Heart left ventricle (tissue), 16 donors: ENCODE results near the gene OLFML2A. TPM values are rescaled to one million over a fixed set of nuclear protein-coding genes. Genes with fewer than 3 reads are reported as not detected.

Experiments
- ATAC-seq, 4 donors: fragments of 200-7000 bp; cut with Tn5 transposase; one replicate each; pipeline ENCODE4 v1.9.1; 2020 to 2022; ENCODE audit warnings: moderate library complexity in 4 of 4, mild to moderate bottlenecking in 3 of 4, moderate number of reproducible peaks in 1 of 4
- DNase-seq, 5 donors: peaks; one replicate each; pipeline ENCODE4 v3.0.0-alpha.2; 2020
- H3K27ac ChIP-seq, 12 donors: fragments of 200-600 bp; sonication (generic) in 4 of 12; one replicate each; pipeline versions ENCODE4 v1.5.0 to v1.8.0; 2016 to 2022; ENCODE audit warnings: mild to moderate bottlenecking in 2 of 12
- H3K27me3 ChIP-seq, 9 donors: fragments of 200-600 bp; sonication (generic) in 2 of 9; one replicate each; pipeline versions ENCODE4 v1.5.1 to v1.8.0; 2016 to 2022; ENCODE audit warnings: mild to moderate bottlenecking in 3 of 9
- H3K36me3 ChIP-seq, 9 donors: fragments of 200-600 bp; sonication (generic) in 2 of 9; one replicate each; pipeline versions ENCODE4 v1.5.0 to v1.8.0; 2018 to 2022; ENCODE audit warnings: mild to moderate bottlenecking in 2 of 9
- H3K4me1 ChIP-seq, 12 donors: fragments of 200-600 bp; sonication (generic) in 4 of 12; one replicate each; pipeline versions ENCODE4 v1.5.0 to v1.8.0; 2016 to 2022; ENCODE audit warnings: mild to moderate bottlenecking in 3 of 12
- H3K4me3 ChIP-seq, 12 donors: fragments of 200-600 bp; sonication (generic) in 4 of 12; one replicate each; pipeline versions ENCODE4 v1.5.0 to v1.8.0; 2017 to 2022; ENCODE audit warnings: mild to moderate bottlenecking in 9 of 12, moderate library complexity in 4 of 12
- H3K9me3 ChIP-seq, 12 donors: fragments of 200-600 bp; sonication (generic) in 4 of 12; one replicate each; pipeline versions ENCODE4 v1.5.0 to v1.8.0; 2016 to 2022; ENCODE audit warnings: mild to moderate bottlenecking in 1 of 12
- POLR2A ChIP-seq, 2 donors: fragments of 450-650 bp; IDR thresholded peaks; one replicate each; pipeline ENCODE4 v1.6.1; 2017; ENCODE audit warnings: antibody characterized with exemption in 2 of 2, mild to moderate bottlenecking in 2 of 2, moderate library complexity in 2 of 2
- whole genome bisulfite sequencing, 4 donors: extraction: QIAGEN DNeasy Blood & Tissue Kit in 2 of 4; methylation state at CpG; one replicate each; pipeline versions ENCODE4 v1.1.5 to v1.1.7; 2013 to 2018; 5-methylcytosine and 5-hydroxymethylcytosine counted together
- intact Hi-C, 10 donors: fragments of 100-400 bp; cut with DNase I; formaldehyde crosslinking; loops; one replicate each; pipeline versions ENCODE4 v1.11.1 to v1.14.2; 2022
- polyA plus RNA-seq, 2 donors: library from polyadenylated mRNA; stranded (reverse); fragments of 200-250 nt; gene quantifications; one replicate each; pipeline ENCODE4 v1.2.3, GENCODE V29; 2013
- total RNA-seq, 9 donors: library from RNA; depleted of rRNA in 2 of 9; stranded (reverse); fragments of >200 nt in 2 of 9; fragmentation: NEBNext Ultra II Directional in 3 of 9; extraction: Animal tissue kit (Norgen Biotek cat#: 25700) in 3 of 9; gene quantifications; one replicate each; pipeline versions ENCODE4 v1.1.0 to v1.2.4, GENCODE V29; 2016 to 2023
- TF ChIP-seq, protein P1 (sequence below), 12 donors: fragments of 200-600 bp; sonication (generic) in 4 of 12; IDR thresholded peaks; one replicate each; pipeline versions ENCODE4 v1.5.0 to v1.8.0; 2018 to 2022; ENCODE audit warnings: antibody characterized with exemption in 12 of 12, mild to moderate bottlenecking in 5 of 12
- donor health status: ischemic (EF 13 %, LVEDD 7.1; RV severe dilation, severe dysfunction).
- donor health status: healthy with polysubstance abuse.
- donor health status: DM: no; HTN: yes; CAD: no.
- donor health status: DM: no; HTN: no; CAD: no.
- donor health status: ischemic (EF 25% LVEDD 6.9; RV normal size, moderate dysfunction).
- donor health status: ischemic (EF 25% LVEDD 5.7; RV mildly dilated, moderate dysfunction).
- donor health status: healthy.
- donor health status: DM: yes; HTN: yes; CAD: no.
- donor health status: ischemic (EF 35%, LVEDD 5.7; RV mildly dilated, moderate dysfunction).
- donor health status: nonischemic (EF 11% LVEDD 7.7; RV severe dilation, severe dysfunction).
- donor health status: DM: yes; HTN: yes; CAD: no.
- donor health status: PGD.
- donor health status: ischemic (EF 29% LVEDD 5.4; RV normal size, mild dysfunction).
- donor health status: nonischemic (EF 23%, LVEDD 6.1; RV moderate dilation, normal function).

Gene OLFML2A
- total and polyA plus RNA-seq, 11 donors, result 8.5 to 71.1 (median 34.1) TPM

DNA sequence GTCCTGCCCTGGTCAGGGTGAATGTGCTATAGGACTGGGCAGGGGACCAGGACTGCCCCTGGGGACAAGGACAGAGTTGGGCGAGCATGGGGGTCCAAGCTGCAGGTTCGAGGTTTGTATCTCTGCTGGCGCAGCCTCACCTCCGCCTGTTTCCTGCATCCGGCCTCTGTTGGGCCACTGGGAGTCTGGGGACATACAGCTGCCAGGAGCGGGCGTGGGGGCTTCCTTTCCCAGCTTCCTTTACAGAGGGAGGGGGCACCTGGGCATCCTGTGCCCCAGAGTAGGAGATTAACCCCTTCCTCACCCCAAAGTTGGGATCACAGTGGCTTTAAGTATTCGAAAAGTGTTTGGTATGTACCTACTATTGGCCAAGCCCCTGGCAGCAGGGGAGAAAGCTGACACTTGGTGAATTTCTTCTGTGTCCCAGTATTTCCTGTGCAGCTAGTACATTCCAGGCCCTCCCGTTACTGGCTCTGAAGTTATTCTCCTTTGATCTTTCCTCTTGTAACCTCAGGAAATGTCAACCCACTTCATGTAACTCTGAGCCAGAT lies 19.0 kb downstream of the OLFML2A start:
- Histone ChIP-seq H3K4me3 (no peak overlapping the region), H3K36me3 (no peaks in the 10 kb centered on the region), H3K27ac (peak overlapping the region in 11 of 12 donors; percentile 40 to 75 (median 63)), H3K4me1 (peaks cover 0 to 82% (median 61%) of the 10 kb centered on the region in 12 donors), H3K27me3 (no peaks in the 10 kb centered on the region), H3K9me3 (no peaks in the 10 kb centered on the region)
- WGBS, 4 donors, result 52 to 71% (median 54%) methylated on average over 7 to 9 of the region's 9 CpGs
- TF ChIP-seq POLR2A (IDR thresholded peaks at IDR 0.05), result no peak
- TF ChIP-seq, protein P1, sequence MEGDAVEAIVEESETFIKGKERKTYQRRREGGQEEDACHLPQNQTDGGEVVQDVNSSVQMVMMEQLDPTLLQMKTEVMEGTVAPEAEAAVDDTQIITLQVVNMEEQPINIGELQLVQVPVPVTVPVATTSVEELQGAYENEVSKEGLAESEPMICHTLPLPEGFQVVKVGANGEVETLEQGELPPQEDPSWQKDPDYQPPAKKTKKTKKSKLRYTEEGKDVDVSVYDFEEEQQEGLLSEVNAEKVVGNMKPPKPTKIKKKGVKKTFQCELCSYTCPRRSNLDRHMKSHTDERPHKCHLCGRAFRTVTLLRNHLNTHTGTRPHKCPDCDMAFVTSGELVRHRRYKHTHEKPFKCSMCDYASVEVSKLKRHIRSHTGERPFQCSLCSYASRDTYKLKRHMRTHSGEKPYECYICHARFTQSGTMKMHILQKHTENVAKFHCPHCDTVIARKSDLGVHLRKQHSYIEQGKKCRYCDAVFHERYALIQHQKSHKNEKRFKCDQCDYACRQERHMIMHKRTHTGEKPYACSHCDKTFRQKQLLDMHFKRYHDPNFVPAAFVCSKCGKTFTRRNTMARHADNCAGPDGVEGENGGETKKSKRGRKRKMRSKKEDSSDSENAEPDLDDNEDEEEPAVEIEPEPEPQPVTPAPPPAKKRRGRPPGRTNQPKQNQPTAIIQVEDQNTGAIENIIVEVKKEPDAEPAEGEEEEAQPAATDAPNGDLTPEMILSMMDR (IDR thresholded peaks at IDR 0.05), result no peak
- DNase-seq (peak; percentile 46 to 77 (median 61)), ATAC-seq (peak; percentile 10 to 59 (median 24))
- intact Hi-C loops, result loop anchor here in 3 of 10 donors (2.0 to 5.0 kb wide), 4 partner anchors 19 to 41 kb away; partner anchors contain the start of gene OLFML2A (in 1 of the 3)

DNA sequence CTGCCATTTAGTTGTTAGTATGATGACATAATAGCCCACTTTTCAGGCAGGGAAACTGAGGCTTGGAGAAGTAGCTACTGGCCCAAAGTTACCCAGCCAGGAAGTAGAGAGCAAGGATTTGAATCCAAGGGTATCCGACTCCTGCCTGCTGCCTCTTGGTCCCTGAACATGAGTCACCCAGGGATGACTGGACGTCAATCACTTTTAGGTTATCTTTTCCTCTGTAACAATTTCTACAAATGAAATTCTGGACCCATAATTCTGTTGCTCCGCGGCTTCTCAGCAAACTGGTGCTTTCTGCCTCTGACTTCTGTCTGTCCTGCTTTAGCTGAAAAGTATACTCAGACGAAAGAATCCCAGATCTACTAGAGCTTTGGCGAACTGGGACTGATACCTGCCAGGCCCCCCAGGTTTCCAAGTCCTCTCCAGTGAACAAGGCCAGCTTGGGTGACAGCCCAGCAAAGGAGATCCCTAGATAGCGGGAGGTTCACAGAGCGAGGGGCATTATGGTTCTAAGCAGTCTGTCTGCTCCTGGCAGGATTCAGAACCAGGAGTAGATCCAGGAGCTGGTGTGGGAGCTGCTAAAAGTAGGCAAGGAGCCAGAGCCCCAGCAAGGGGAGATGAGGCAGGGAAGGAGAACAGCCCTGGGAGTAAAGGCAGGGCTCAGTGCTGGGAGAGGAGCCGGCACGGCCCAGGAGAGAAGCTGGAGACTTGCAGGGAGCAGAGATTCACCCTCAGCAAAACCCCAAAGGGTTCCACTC lies 20.6 kb downstream of the OLFML2A start:
- ATAC-seq (peak; percentile 14 to 66 (median 46)), DNase-seq (peak in 3 of 5 donors; percentile 54 to 70 (median 66))
- H3K4me3 ChIP-seq, result peak overlapping the region in 1 of 12 donors; percentile 2
- peak overlapping the region in 11 of 12 donors; percentile 5 to 75 (median 63) for H3K27ac ChIP-seq
- peaks cover 0 to 6% (median 0%) of the 10 kb centered on the region in 9 donors for H3K36me3 ChIP-seq
- 16 to 30% (median 27%) methylated on average over 10 of the region's 10 CpGs for WGBS, 4 donors
- intact Hi-C loops, result loop anchor here in 3 of 10 donors (2.0 to 5.0 kb wide), 4 partner anchors 21 to 40 kb away; partner anchors contain the start of gene OLFML2A (in 1 of the 3)
- H3K4me1 ChIP-seq, result peaks cover 0 to 87% (median 68%) of the 10 kb centered on the region in 12 donors
- H3K9me3 ChIP-seq, result no peaks in the 10 kb centered on the region
- no peaks in the 10 kb centered on the region for H3K27me3 ChIP-seq
- no peak for TF ChIP-seq POLR2A (IDR thresholded peaks at IDR 0.05)
- TF ChIP-seq, protein P1 (IDR thresholded peaks at IDR 0.05), result no peak

DNA sequence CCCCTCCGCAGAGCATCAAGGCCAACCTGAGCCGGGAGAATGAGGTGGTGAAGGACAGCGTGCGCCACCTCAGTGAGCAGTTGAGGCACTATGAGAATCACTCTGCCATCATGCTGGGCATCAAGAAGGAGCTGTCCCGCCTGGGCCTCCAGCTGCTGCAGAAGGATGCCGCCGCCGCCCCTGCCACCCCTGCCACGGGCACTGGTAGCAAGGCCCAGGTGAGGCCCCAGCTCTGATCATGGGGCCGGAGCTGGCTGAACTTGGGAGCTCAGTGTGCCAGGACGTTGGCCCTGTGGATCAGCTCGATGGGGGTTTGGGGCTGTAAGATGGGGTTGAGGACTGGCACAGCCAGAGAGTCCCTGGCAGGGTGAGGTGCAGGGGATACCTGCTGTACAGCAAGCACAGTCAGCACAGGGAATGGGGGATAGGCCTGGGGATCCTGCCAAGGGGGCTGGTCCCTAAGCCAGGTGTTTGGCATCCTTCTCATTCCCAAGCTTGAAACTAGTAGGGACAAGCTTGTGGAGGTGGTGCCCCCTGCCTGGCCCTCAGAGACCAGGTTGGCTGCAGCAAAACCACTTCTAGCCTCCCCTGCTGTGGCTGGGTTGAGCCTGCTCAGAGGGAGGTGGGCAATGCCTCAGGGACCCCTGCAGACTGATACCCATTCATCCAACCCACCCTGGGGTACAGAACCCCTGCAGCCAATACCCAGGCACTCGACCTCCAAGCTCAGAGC lies 22.5 kb downstream of the OLFML2A start:
- Histone ChIP-seq H3K9me3 (no peaks in the 10 kb centered on the region), H3K4me1 (peaks cover 0 to 75% (median 58%) of the 10 kb centered on the region in 12 donors), H3K27me3 (no peaks in the 10 kb centered on the region), H3K27ac (peak overlapping the region in 5 of 12 donors; percentile 26 to 82 (median 73)), H3K4me3 (no peak overlapping the region), H3K36me3 (peaks cover 0 to 12% (median 0%) of the 10 kb centered on the region in 9 donors)
- no peak for TF ChIP-seq POLR2A (IDR thresholded peaks at IDR 0.05)
- TF ChIP-seq, protein P1 (IDR thresholded peaks at IDR 0.05), result no peak
- no peak for DNase-seq
- 76 to 92% (median 90%) methylated on average over 5 to 13 of the region's 13 CpGs for WGBS, 4 donors
- ATAC-seq, result no peak
- intact Hi-C loops, result loop anchor here in 2 of 10 donors (5.0 kb wide), 2 partner anchors 33 to 38 kb away; no protein-coding TSS in a partner anchor
